OCI-LY1 (cell line): Measurements from ENCODE around the gene EIF3K.

ENCODE experiments used
- CTCF ChIP-seq: fragments of 200-600 bp; sonication (generic), shearing (Covaris generic); IDR thresholded peaks from 2 replicates; pipeline ENCODE4 v1.5.1; 2017; ENCODE audit warnings: mild to moderate bottlenecking, antibody characterized with exemption, low read length, moderate library complexity, mixed read lengths
- EZH2 ChIP-seq: fragments of 200-600 bp; sonication (generic), shearing (Covaris generic); IDR thresholded peaks from 2 replicates; pipeline ENCODE4 v1.8.0; 2017; ENCODE audit warnings: borderline replicate concordance, mixed run types, mild to moderate bottlenecking, antibody characterized with exemption, low read length, moderate library complexity, mixed read lengths

GRCh38 chr19:38666663-38667511, 47.9 kb downstream of the EIF3K start:
- TF ChIP-seq CTCF (no peak), EZH2 (no peak)
